Trophoblast cell (in vitro differentiated cells and primary cell): Measurements from ENCODE around the gene ZPBP.

Experiments used
- DNase-seq, 2 donors: peaks; one replicate each; pipeline ENCODE4 v3.0.0-alpha.2; 2016
- H2AFZ ChIP-seq: 2 replicates; pipeline ENCODE4 v1.6.1; 2013; ENCODE audit warnings: low read length, moderate library complexity, mild to moderate bottlenecking; ENCODE audit not compliant: insufficient read depth, poor library complexity
- H2AK5ac ChIP-seq: 2 replicates; pipeline ENCODE4 v1.6.1; 2013; ENCODE audit warnings: mild to moderate bottlenecking, low read length
- H2BK120ac ChIP-seq: 2 replicates; pipeline ENCODE4 v1.6.1; 2013; ENCODE audit warnings: low read length, mild to moderate bottlenecking, moderate library complexity; ENCODE audit not compliant: insufficient read depth, poor library complexity
- H2BK12ac ChIP-seq: 2 replicates; pipeline ENCODE4 v1.6.1; 2013; ENCODE audit warnings: mild to moderate bottlenecking, low read length, moderate library complexity
- H2BK5ac ChIP-seq: 2 replicates; pipeline ENCODE4 v1.6.1; 2013; ENCODE audit warnings: low read length, low read depth, moderate library complexity, mild to moderate bottlenecking; ENCODE audit not compliant: poor library complexity
- H3K14ac ChIP-seq: 2 replicates; pipeline ENCODE4 v1.6.1; 2013; ENCODE audit warnings: mild to moderate bottlenecking, low read length
- H3K18ac ChIP-seq: 2 replicates; pipeline ENCODE4 v1.6.1; 2013; ENCODE audit warnings: mild to moderate bottlenecking, low read length
- H3K23ac ChIP-seq: 2 replicates; pipeline ENCODE4 v1.6.1; 2013; ENCODE audit warnings: low read length
- H3K27ac ChIP-seq: 2 replicates; pipeline ENCODE4 v1.5.1; 2013; ENCODE audit warnings: low read depth, mild to moderate bottlenecking, inconsistent platforms, low read length, moderate library complexity
- H3K27me3 ChIP-seq: 2 replicates; pipeline ENCODE4 v1.6.1; 2013; ENCODE audit warnings: inconsistent platforms, mild to moderate bottlenecking, low read length, moderate library complexity; ENCODE audit not compliant: insufficient read depth
- H3K36me3 ChIP-seq, 2 experiments: 1 replicate in 1 of 2; 2 replicates in 1 of 2; pipeline ENCODE4 v1.6.1; 2013; ENCODE audit warnings: low read length in 2 of 2, mild to moderate bottlenecking in 2 of 2, moderate library complexity in 1 of 2; ENCODE audit not compliant: insufficient read depth in 2 of 2, control insufficient read depth in 1 of 2
- H3K4ac ChIP-seq: 2 replicates; pipeline ENCODE4 v1.6.1; 2013; ENCODE audit warnings: low read depth, mild to moderate bottlenecking, low read length, moderate library complexity
- H3K4me1 ChIP-seq, 2 experiments: 1 replicate in 1 of 2; 2 replicates in 1 of 2; pipeline ENCODE4 v1.6.1; 2013; ENCODE audit warnings: low read length in 2 of 2, mild to moderate bottlenecking in 2 of 2, moderate library complexity in 1 of 2; ENCODE audit not compliant: insufficient read depth in 2 of 2, control insufficient read depth in 1 of 2
- H3K4me2 ChIP-seq: 2 replicates; pipeline ENCODE4 v1.6.1; 2013; ENCODE audit warnings: inconsistent platforms, mild to moderate bottlenecking, low read length, moderate library complexity
- H3K4me3 ChIP-seq: 2 replicates; pipeline ENCODE4 v1.5.1; 2013; ENCODE audit warnings: mild to moderate bottlenecking, low read depth, low read length, inconsistent platforms
- H3K79me1 ChIP-seq: one replicate; pipeline ENCODE4 v1.6.1; 2013; ENCODE audit warnings: low read length
- H3K79me2 ChIP-seq: 2 replicates; pipeline ENCODE4 v1.6.1; 2013; ENCODE audit warnings: low read length, mild to moderate bottlenecking; ENCODE audit not compliant: control insufficient read depth, insufficient read depth, poor library complexity
- H3K9ac ChIP-seq: 2 replicates; pipeline ENCODE4 v1.6.1; 2013; ENCODE audit warnings: mild to moderate bottlenecking, low read length
- H3K9me3 ChIP-seq: 2 replicates; pipeline ENCODE4 v1.6.1; 2013; ENCODE audit warnings: low read depth, mild to moderate bottlenecking, control low read depth, inconsistent platforms, low read length; ENCODE audit not compliant: insufficient read depth
- H4K12ac ChIP-seq: 2 replicates; pipeline ENCODE4 v1.6.1; 2013; ENCODE audit warnings: low read depth, mild to moderate bottlenecking, low read length, moderate library complexity
- H4K8ac ChIP-seq: 2 replicates; pipeline ENCODE4 v1.6.1; 2013; ENCODE audit warnings: low read depth, mild to moderate bottlenecking, low read length, moderate library complexity
- H4K91ac ChIP-seq: one replicate; pipeline ENCODE4 v1.6.1; 2013; ENCODE audit warnings: low read depth, mild to moderate bottlenecking, low read length, moderate library complexity
- WGBS: extraction: QIAGEN DNeasy Blood & Tissue Kit; methylation state at CpG from one replicate; pipeline ENCODE4 v1.1.7; 2013; ENCODE audit warnings: missing lambda C conversion rate; ENCODE audit not compliant: insufficient read length, insufficient coverage; ENCODE audit errors: extremely low coverage; 5-methylcytosine and 5-hydroxymethylcytosine counted together

Gene ZPBP

DNA sequence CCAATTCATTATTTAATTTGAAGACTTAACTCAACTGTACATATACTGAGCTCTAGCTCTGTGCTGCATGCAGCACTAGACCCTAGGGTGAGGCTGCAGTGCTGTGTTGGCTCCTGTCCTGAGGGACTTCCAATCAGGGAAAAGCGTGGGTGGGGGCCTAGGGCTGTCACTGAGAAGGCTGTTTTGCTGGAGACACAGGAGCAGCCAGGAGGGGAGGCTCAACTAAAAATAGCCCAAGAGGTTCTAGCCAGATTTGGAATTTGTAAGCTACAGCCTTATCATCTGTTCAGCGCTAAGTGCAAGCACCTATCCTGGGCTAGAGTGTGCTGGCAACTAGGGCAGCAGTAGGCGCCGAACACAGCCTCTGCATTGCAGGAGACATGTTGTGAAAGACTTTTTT, 198.5 kb downstream of the ZPBP start:
- Histone ChIP-seq H3K4me3 (no peak overlapping the region), H3K79me2 (no peaks in the 10 kb centered on the region), H2AK5ac (no peak overlapping the region), H4K8ac (no peak overlapping the region), H3K23ac (no peak overlapping the region), H3K4ac (no peak overlapping the region), H3K27ac (no peak overlapping the region), H3K79me1 (no peaks in the 10 kb centered on the region), H2BK120ac (no peak overlapping the region), H3K4me2 (no peak overlapping the region), H3K9me3 (no peaks in the 10 kb centered on the region), H3K27me3 (no peaks in the 10 kb centered on the region), H3K14ac (no peak overlapping the region), H2BK12ac (no peak overlapping the region), H3K9ac (no peak overlapping the region), H3K18ac (no peak overlapping the region), H2BK5ac (no peak overlapping the region), H2AFZ (no peak overlapping the region), H3K4me1 (no peaks in the 10 kb centered on the region), H3K36me3 (no peaks in the 10 kb centered on the region), H4K12ac (no peak overlapping the region), H4K91ac (no peak overlapping the region)
- WGBS: no CpG with 5 or more reads among the region's 4 CpGs
- no peak for DNase-seq

DNA sequence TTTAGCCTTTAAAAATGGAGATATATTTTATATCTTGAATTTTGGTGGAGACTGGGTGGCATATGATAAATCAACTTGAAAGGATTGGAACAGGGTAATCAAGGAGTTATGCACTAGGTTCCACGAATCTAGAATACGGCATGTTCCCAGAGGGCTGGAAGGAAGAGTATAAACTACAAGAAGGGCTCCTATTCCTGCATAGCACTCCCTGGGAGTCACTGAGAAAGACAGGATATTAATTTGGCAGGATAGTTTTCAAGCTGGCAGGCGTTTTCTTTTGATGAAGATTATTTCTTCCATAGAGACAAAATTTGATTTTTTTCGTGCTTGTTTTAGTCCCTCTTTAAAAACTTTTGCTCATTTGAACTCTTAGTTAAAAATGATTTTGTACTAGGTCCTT, 199.9 kb downstream of the ZPBP start:
- no peaks in the 10 kb centered on the region for H3K27me3 ChIP-seq
- no peak overlapping the region for H3K27ac ChIP-seq
- no peak overlapping the region for H2AFZ ChIP-seq
- no peak for DNase-seq
- no peak overlapping the region for H4K12ac ChIP-seq
- H3K4me2 ChIP-seq: no peak overlapping the region
- no peak overlapping the region for H3K18ac ChIP-seq
- H2BK120ac ChIP-seq: no peak overlapping the region
- H3K36me3 ChIP-seq: no peaks in the 10 kb centered on the region
- WGBS: no CpG with 5 or more reads among the region's 4 CpGs
- H3K79me2 ChIP-seq: no peaks in the 10 kb centered on the region
- no peak overlapping the region for H3K4ac ChIP-seq
- no peak overlapping the region for H4K91ac ChIP-seq
- no peak overlapping the region for H2AK5ac ChIP-seq
- no peaks in the 10 kb centered on the region for H3K79me1 ChIP-seq
- H2BK12ac ChIP-seq: no peak overlapping the region
- no peak overlapping the region for H2BK5ac ChIP-seq
- H3K9me3 ChIP-seq: no peaks in the 10 kb centered on the region
- H3K4me1 ChIP-seq: no peaks in the 10 kb centered on the region
- H3K4me3 ChIP-seq: no peak overlapping the region
- no peak overlapping the region for H3K23ac ChIP-seq
- no peak overlapping the region for H4K8ac ChIP-seq
- no peak overlapping the region for H3K14ac ChIP-seq
- no peak overlapping the region for H3K9ac ChIP-seq

DNA sequence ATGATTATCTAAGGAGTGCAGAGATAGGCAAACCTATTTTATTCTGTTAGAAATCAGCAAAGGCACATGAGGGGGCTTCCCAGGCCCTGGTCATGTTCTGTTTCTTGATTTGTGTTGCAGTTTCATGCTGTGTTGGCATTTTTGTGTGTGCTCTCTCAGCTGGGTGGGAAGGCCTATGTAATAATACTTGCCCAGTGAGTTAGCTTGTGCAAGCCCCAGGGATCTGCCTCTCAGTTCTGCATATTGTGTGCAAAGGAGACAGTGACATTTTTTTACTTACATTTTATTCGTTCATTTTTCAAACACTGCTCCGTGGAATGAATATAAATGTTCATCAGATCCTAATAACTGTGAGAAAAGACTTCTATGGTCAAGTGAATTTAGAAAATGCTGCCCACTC, 200.6 kb downstream of the ZPBP start:
- Histone ChIP-seq H2AFZ (no peak overlapping the region), H3K4me2 (no peak overlapping the region), H3K79me1 (no peaks in the 10 kb centered on the region), H2BK5ac (no peak overlapping the region), H3K14ac (no peak overlapping the region), H4K8ac (no peak overlapping the region), H3K9me3 (no peaks in the 10 kb centered on the region), H2AK5ac (no peak overlapping the region), H3K9ac (no peak overlapping the region), H3K23ac (no peak overlapping the region), H3K27me3 (no peaks in the 10 kb centered on the region), H2BK120ac (no peak overlapping the region), H3K18ac (no peak overlapping the region), H3K36me3 (no peaks in the 10 kb centered on the region), H4K12ac (no peak overlapping the region), H3K4ac (no peak overlapping the region), H3K4me3 (no peak overlapping the region), H3K4me1 (no peaks in the 10 kb centered on the region), H4K91ac (no peak overlapping the region), H2BK12ac (no peak overlapping the region), H3K79me2 (no peaks in the 10 kb centered on the region), H3K27ac (no peak overlapping the region)
- DNase-seq: no peak
- WGBS: no CpG with 5 or more reads among the region's 2 CpGs
